ENCODE measurements around the gene ENOPH1. TPM values are rescaled to one million over a fixed set of nuclear protein-coding genes. Genes with fewer than 3 reads are reported as not detected.

ENOPH1 gene
- total and polyA plus RNA-seq, 2 of the 4 experiments (the other 2 are of a cell fraction), result 18.0 to 36.0 TPM

GRCh38 chr4:82500435-82501153, 70.2 kb downstream of the ENOPH1 start:
- CTCF ChIA-PET, result interaction anchor here (1.2 kb wide), 1 partner anchor 16 kb away, joined by 3 read pairs; no protein-coding TSS in a partner anchor
- Histone ChIP-seq H3K18ac (ENCODE audit: low read depth, low read length) (no peak overlapping the region), H2AFZ (replicated peaks; ENCODE audit: low read length, poor library complexity) (no peak overlapping the region), H3K4me2 (ENCODE audit: low read depth, low read length) (no peak overlapping the region; the same call in 1 of the 2 replicates), H2BK15ac (ENCODE audit: low read depth, low read length) (no peak overlapping the region), H4K20me1 (ENCODE audit: insufficient read depth, low read length) (no peaks in the 10 kb centered on the region), H3K27me3 (ENCODE audit: control insufficient read depth, insufficient read depth, low read length) (0 out of 2 replicates have a peak, but pooled peaks cover 1% of the 10 kb centered on the region), H4K8ac (ENCODE audit: low read depth in 2 of 2, low read length in 2 of 2) (no peak overlapping the region), H3K56ac (ENCODE audit: extremely low read depth, insufficient read depth, low read length) (no peak overlapping the region), H2AK5ac (ENCODE audit: low read depth, low read length) (no peak overlapping the region), H3K23ac (ENCODE audit: low read depth, low read length) (no peak overlapping the region), H3K9ac (ENCODE audit: low read depth, low read length) (no peak overlapping the region), H3K9me1 (ENCODE audit: insufficient read depth, low read length) (no peaks in the 10 kb centered on the region), H4K5ac (ENCODE audit: low read depth, low read length) (no peak overlapping the region), H3K4ac (ENCODE audit: low read depth, low read length) (no peak overlapping the region), H3K79me1 (ENCODE audit: low read depth in 1 of 2, low read length in 2 of 2) (no peaks in the 10 kb centered on the region), H4K91ac (ENCODE audit: insufficient read depth, low read depth, low read length) (no peak overlapping the region), H2BK20ac (ENCODE audit: low read depth, low read length) (no peak overlapping the region), H3K14ac (replicated peaks; ENCODE audit: low read depth, low read length) (no peak overlapping the region), H3K36me3 (ENCODE audit: control insufficient read depth, insufficient read depth, low read length) (no peaks in the 10 kb centered on the region), H3K4me3 (ENCODE audit: insufficient read depth, low read depth, low read length) (no peak overlapping the region), H3K27ac (ENCODE audit: insufficient read depth, low read length) (no peak overlapping the region), H2AK9ac (replicated peaks; ENCODE audit: low read depth, low read length, poor library complexity) (no peak overlapping the region), H3K4me1 (ENCODE audit: control insufficient read depth, insufficient read depth, low read length) (peaks cover 4% of the 10 kb centered on the region; the same call in 1 of the 2 replicates), H3K9me3 (ENCODE audit: control insufficient read depth, insufficient read depth, low read length) (no peaks in the 10 kb centered on the region), H2BK120ac (ENCODE audit: low read depth, low read length) (no peak overlapping the region), H2BK5ac (ENCODE audit: low read depth, low read length, poor library complexity, severe bottlenecking) (no peak overlapping the region)
- in situ Hi-C loops (cut with MboI; ENCODE audit: low sequenced_read_pairs) (no loop called here), intact Hi-C loops (cut with micrococcal nuclease) (no loop called here), dilution Hi-C loops (cut with HindIII; ENCODE audit: low sequenced_read_pairs, unreplicated experiment) (no loop called here)
- POLR2A ChIA-PET (ENCODE audit: unreplicated experiment), result no interaction called here
- DNase-seq (peak; percentile 30), ATAC-seq (ENCODE audit: low read depth) (peak; percentile 57)
- 0% methylated on average over 1 of the region's 5 CpGs; no CpG with 5 or more reads in 1 of the 2 experiments for WGBS, 2 experiments (ENCODE audit: extremely low coverage in 2 of 2, insufficient read length in 1 of 2)
- BruUV-seq (replicated peaks), result no TSS peak
- no peak for TF ChIP-seq CEBPB (IDR thresholded peaks at IDR 0.05; ENCODE audit: low read depth, low read length)
- TF ChIP-seq BHLHE40 (IDR thresholded peaks at IDR 0.05; ENCODE audit: low read depth, low read length), result no peak
- TF ChIP-seq ELK1 (IDR thresholded peaks at IDR 0.05; ENCODE audit: borderline replicate concordance, low read depth, low read length), result no peak
- TF ChIP-seq USF2 (IDR thresholded peaks at IDR 0.05; ENCODE audit: low read depth, low read length), result no peak
- no peak for TF ChIP-seq RAD21 (IDR thresholded peaks at IDR 0.05; ENCODE audit: low read length)
- TF ChIP-seq RCOR1 (IDR thresholded peaks at IDR 0.05; ENCODE audit: insufficient replicate concordance, low read length), result no peak
- TF ChIP-seq CTCF (conservative IDR thresholded peaks at IDR 0.05; ENCODE audit: low read depth, low read length), result no peak
